GM19043 (cell line): ENCODE data around the gene GCLC.
A peak's percentile ranks its signal among the peaks of the same experiment; 100 is the strongest.
"Not testable (repeated sequence)": the region's sequence is repeated elsewhere in the genome, so short reads cannot be mapped to it uniquely, and the experiment has no call there.

Experiments
- ATAC-seq: cut with Tn5 transposase; IDR thresholded peaks from one replicate; pipeline ENCODE4 v1.9.1; 2021; ENCODE audit warnings: low read depth; ENCODE audit not compliant: unreplicated experiment

GCLC gene

GRCh38 chr6:53564401-53565065 lies 19.6 kb upstream of the GCLC start:
- no peak for ATAC-seq

GRCh38 chr6:53556986-53557715 lies 12.2 kb upstream of the GCLC start:
- ATAC-seq = no peak

- ATAC-seq = not testable (repeated sequence)
These were observed 8.7 kb upstream of the GCLC start for GRCh38 chr6:53553600-53553999.

- ATAC-seq = not testable (repeated sequence)
These were observed 6.8 kb upstream of the GCLC start for GRCh38 chr6:53551681-53552080.

GRCh38 chr6:53547811-53548496 lies 3.1 kb upstream of the GCLC start:
- ATAC-seq = peak; percentile 66

GRCh38 chr6:53547166-53547810 lies 2.4 kb upstream of the GCLC start:
- ATAC-seq = peak; percentile 2

- no peak for ATAC-seq
These were observed 1.4 kb upstream of the GCLC start for GRCh38 chr6:53546281-53546680.

- no peak for ATAC-seq
These were observed 758 bp downstream of the GCLC start for GRCh38 chr6:53544217-53544469.

GRCh38 chr6:53543359-53544216 lies 1.3 kb downstream of the GCLC start:
- no peak for ATAC-seq

- no peak for ATAC-seq
These were observed 3.0 kb downstream of the GCLC start for GRCh38 chr6:53541900-53542299.

- no peak for ATAC-seq
These were observed 4.7 kb downstream of the GCLC start for GRCh38 chr6:53540129-53540692.

GRCh38 chr6:53539561-53539960 lies 5.3 kb downstream of the GCLC start:
- no peak for ATAC-seq

GRCh38 chr6:53536561-53536960 lies 8.3 kb downstream of the GCLC start:
- ATAC-seq = no peak

- ATAC-seq = no peak
These were observed 12.0 kb downstream of the GCLC start for GRCh38 chr6:53532942-53533341.

- ATAC-seq = no peak
These were observed 12.7 kb downstream of the GCLC start for GRCh38 chr6:53532061-53532797.

GRCh38 chr6:53530780-53531386 lies 14.0 kb downstream of the GCLC start:
- no peak for ATAC-seq

- no peak for ATAC-seq
These were observed 14.6 kb downstream of the GCLC start for GRCh38 chr6:53530346-53530745.

- ATAC-seq = no peak
These were observed 15.4 kb downstream of the GCLC start for GRCh38 chr6:53529324-53530036.
